Fibroblast of mammary gland (primary cell): Measurements from ENCODE around the gene DHX8.

Source experiments
- DNase-seq: peaks from one replicate; pipeline ENCODE4 v3.0.0-alpha.2; 2010; ENCODE audit warnings: low read depth
- H3K4me3 ChIP-seq: 2 replicates; pipeline ENCODE4 v1.5.1; 2011; ENCODE audit warnings: low read depth, mild to moderate bottlenecking, low read length, moderate library complexity; ENCODE audit not compliant: control insufficient read depth
- TF ChIP-seq, protein P1 (sequence below): conservative IDR thresholded peaks from 2 replicates; pipeline ENCODE4 v1.5.1; 2011; ENCODE audit warnings: low read depth, low read length, inconsistent platforms; ENCODE audit not compliant: control insufficient read depth, insufficient read depth

DHX8 gene

DNA sequence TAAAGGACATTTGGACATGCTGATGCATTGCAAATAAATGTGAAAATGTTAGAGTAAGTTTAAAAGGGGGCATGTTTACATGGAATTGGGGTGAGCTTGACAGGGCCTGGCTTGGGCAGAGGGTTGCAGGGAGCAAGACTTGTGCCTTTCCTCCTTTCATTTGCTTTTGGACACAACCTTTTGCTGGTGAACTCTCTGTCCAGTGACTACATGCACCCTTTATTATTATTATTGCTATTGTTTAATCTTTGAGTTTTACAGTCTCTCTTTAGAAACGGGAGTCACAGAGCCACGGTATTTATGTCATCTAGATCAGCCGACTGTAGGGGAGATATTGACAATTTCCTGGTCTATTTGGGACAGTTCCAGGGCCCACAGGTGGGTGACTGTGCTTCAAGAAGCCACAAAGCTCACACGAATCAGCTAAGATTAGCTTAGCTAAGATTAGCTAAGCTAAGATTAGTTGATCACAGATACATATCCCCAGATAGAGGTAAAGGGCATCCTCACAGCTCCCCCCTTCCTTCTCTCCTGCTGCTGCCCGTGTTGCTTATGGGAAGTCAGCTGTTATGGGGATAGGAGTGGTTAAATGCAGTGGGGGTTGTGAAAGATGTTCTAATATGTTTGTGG lies 91.2 kb downstream of the DHX8 start:
- no peak overlapping the region for H3K4me3 ChIP-seq
- TF ChIP-seq, protein P1, sequence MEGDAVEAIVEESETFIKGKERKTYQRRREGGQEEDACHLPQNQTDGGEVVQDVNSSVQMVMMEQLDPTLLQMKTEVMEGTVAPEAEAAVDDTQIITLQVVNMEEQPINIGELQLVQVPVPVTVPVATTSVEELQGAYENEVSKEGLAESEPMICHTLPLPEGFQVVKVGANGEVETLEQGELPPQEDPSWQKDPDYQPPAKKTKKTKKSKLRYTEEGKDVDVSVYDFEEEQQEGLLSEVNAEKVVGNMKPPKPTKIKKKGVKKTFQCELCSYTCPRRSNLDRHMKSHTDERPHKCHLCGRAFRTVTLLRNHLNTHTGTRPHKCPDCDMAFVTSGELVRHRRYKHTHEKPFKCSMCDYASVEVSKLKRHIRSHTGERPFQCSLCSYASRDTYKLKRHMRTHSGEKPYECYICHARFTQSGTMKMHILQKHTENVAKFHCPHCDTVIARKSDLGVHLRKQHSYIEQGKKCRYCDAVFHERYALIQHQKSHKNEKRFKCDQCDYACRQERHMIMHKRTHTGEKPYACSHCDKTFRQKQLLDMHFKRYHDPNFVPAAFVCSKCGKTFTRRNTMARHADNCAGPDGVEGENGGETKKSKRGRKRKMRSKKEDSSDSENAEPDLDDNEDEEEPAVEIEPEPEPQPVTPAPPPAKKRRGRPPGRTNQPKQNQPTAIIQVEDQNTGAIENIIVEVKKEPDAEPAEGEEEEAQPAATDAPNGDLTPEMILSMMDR, result no peak
- no peak for DNase-seq
